Lung (tissue), 12 donors: Measurements from ENCODE around the gene DICER1. TPM values are rescaled to one million over a fixed set of nuclear protein-coding genes. Genes with fewer than 3 reads are reported as not detected.
A peak's percentile ranks its signal among the peaks of the same experiment; 100 is the strongest.

Experiments used
- ATAC-seq: fragments of 200-7000 bp; cut with Tn5 transposase; one replicate; pipeline ENCODE4 v1.9.1; 2020; ENCODE audit warnings: moderate number of reproducible peaks; ENCODE audit not compliant: insufficient read depth, low FRiP score
- DNase-seq, 3 donors: peaks; one replicate each; pipeline ENCODE4 v3.0.0-alpha.2; 2013 to 2017
- H3K27ac ChIP-seq, 2 donors: one replicate each; pipeline ENCODE4 v1.5.1; 2013; ENCODE audit warnings: mild to moderate bottlenecking in 2 of 2, moderate library complexity in 2 of 2, control low read depth in 1 of 2, inconsistent platforms in 1 of 2, low read depth in 1 of 2, low read length in 1 of 2
- H3K27me3 ChIP-seq, 3 donors: one replicate each; pipeline ENCODE4 v1.5.1; 2013; ENCODE audit warnings: low read length in 2 of 3; ENCODE audit not compliant: control insufficient read depth in 3 of 3, insufficient read depth in 3 of 3
- H3K36me3 ChIP-seq, 4 donors: one replicate each; pipeline ENCODE4 v1.5.1; 2013; ENCODE audit warnings: low read length in 4 of 4, mild to moderate bottlenecking in 1 of 4, moderate library complexity in 1 of 4; ENCODE audit not compliant: control insufficient read depth in 4 of 4, insufficient read depth in 4 of 4
- H3K4me1 ChIP-seq, 5 donors: one replicate each; pipeline ENCODE4 v1.5.1; 2013; ENCODE audit warnings: low read length in 5 of 5, mild to moderate bottlenecking in 2 of 5, moderate library complexity in 1 of 5; ENCODE audit not compliant: control insufficient read depth in 5 of 5, insufficient read depth in 5 of 5
- H3K4me3 ChIP-seq: one replicate; pipeline ENCODE4 v1.5.1; 2013; ENCODE audit warnings: mild to moderate bottlenecking, control low read depth, moderate library complexity
- H3K9ac ChIP-seq, 2 donors: one replicate each; pipeline ENCODE4 v1.5.1; 2013; ENCODE audit warnings: low read length in 2 of 2, control low read depth in 1 of 2; ENCODE audit not compliant: insufficient read depth in 1 of 2
- H3K9me3 ChIP-seq, 4 donors: one replicate each; pipeline ENCODE4 v1.5.1; 2013; ENCODE audit warnings: low read length in 3 of 4, mild to moderate bottlenecking in 1 of 4, moderate library complexity in 1 of 4; ENCODE audit not compliant: control insufficient read depth in 4 of 4, insufficient read depth in 3 of 4
- CTCF ChIP-seq: IDR thresholded peaks from 2 replicates; pipeline ENCODE4 v1.5.1; 2012; ENCODE audit warnings: mild to moderate bottlenecking; ENCODE audit errors: control extremely low read depth, extremely low read depth
- WGBS, 2 donors: extraction: QIAGEN DNeasy Blood & Tissue Kit; methylation state at CpG; one replicate each; pipeline ENCODE4 v1.1.7; 2013; 5-methylcytosine and 5-hydroxymethylcytosine counted together
- polyA plus RNA-seq, 2 donors: library from polyadenylated mRNA; stranded (reverse); fragments of 200-250 nt; gene quantifications; one replicate each; pipeline ENCODE4 v1.2.1, GENCODE V29; 2013
- total RNA-seq, 2 donors: library from RNA; depleted of rRNA in 1 of 2; stranded (reverse); fragments of >200 nt in 1 of 2; gene quantifications; one replicate each; pipeline ENCODE4 v1.2.1, GENCODE V29; 2014 to 2021
- donor health status: control.
- donor health status: control.
- donor health status: Bipolar disorder and iron deficiency.
- donor health status: healthy.
- donor health status: DM: yes; HTN: yes; CAD: no.

The DICER1 gene
- total and polyA plus RNA-seq, 4 donors: 9.1 to 103 (median 44.1) TPM

- 92% methylated on average over 7 of the region's 7 CpGs for WGBS, 2 donors
- no peak for TF ChIP-seq CTCF
These were observed 33.5 kb upstream of the DICER1 start for GRCh38 chr14:95190857-95191256.

DNA sequence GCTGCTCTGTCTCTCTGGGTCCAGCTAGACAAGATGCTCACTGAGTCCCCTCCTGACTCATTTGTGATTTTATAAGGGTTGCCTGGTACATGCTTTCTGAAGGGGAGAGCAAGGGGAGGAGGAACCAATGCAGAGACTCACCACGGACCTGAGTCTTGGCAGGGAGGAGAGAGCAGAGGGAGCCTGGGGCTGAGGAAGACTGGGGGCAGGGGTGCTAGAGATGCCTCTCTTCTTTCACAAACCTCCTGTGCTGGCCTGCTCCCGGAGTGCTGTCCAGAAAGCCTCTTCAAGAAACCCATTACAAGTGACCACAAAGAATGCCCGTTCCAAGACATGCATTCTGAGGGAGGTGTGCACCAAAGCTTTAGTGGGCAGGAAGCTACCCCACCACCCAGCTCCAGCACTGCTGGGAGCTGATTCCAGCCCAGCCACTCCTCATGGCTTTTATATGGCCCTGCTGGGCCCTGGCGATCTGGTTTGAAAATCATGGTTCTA, 33.1 kb upstream of the DICER1 start:
- no peak for DNase-seq
- no peak for TF ChIP-seq CTCF
- Histone ChIP-seq H3K36me3 (peaks cover 0 to 3% (median 0%) of the 10 kb centered on the region in 4 donors), H3K27ac (no peak overlapping the region), H3K9ac (no peak overlapping the region), H3K27me3 (no peaks in the 10 kb centered on the region), H3K9me3 (no peaks in the 10 kb centered on the region), H3K4me1 (peaks cover 6 to 52% (median 13%) of the 10 kb centered on the region in 5 donors), H3K4me3 (no peak overlapping the region)
- 63 to 68% methylated on average over 4 of the region's 4 CpGs for WGBS, 2 donors
- no peak for ATAC-seq

More at GRCh38 chr14:95190857-95191256, 33.5 kb upstream of the DICER1 start:
- Histone ChIP-seq H3K27ac (no peak overlapping the region), H3K4me3 (no peak overlapping the region), H3K9ac (no peak overlapping the region), H3K27me3 (no peaks in the 10 kb centered on the region), H3K9me3 (no peaks in the 10 kb centered on the region), H3K36me3 (peaks cover 0 to 3% (median 0%) of the 10 kb centered on the region in 4 donors), H3K4me1 (peaks cover 6 to 47% (median 11%) of the 10 kb centered on the region in 5 donors)
- DNase-seq (no peak), ATAC-seq (no peak)

DNA sequence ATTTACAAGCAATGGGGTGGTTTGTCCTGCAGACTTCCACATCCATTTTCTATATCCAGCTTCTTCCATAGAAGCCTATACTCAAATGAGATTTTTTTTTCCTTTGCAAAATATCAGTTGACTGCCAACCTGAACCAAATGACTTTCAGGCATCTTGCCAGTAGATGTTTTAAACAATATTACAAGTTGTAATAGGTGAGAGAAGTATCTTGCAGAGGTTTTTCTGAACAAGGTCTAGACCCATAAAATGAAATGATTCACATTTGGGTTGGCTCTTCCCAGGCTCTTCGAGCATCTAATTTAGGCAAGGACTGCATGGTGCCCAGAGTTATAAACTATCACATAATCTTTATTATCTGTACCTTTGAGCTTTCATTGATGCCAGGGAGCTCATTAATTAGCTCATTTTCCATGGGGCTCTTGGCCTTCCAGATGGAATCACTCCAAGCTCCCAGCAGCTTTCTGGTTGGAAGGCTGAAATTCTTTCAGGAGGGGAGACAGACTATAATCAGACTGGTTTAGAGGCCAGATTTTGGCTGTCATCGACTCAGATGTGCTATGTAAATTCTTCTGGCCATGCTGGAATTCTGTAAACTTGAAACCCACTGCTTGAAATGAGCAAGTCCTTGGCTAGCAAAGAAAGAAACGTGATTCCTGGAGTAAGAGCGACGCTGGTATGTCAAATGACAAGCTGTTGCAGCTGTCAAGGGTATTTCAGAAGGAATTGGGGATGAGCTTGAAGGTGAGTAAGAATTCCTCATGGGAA, 32.2 kb upstream of the DICER1 start:
- ATAC-seq (no peak), DNase-seq (peak; percentile 57 to 80 (median 75))
- no peaks in the 10 kb centered on the region for H3K27me3 ChIP-seq
- H3K9ac ChIP-seq: no peak overlapping the region
- H3K9me3 ChIP-seq: no peaks in the 10 kb centered on the region
- no peak overlapping the region for H3K4me3 ChIP-seq
- no peak overlapping the region for H3K27ac ChIP-seq
- H3K4me1 ChIP-seq: peaks cover 6 to 55% (median 21%) of the 10 kb centered on the region in 5 donors
- TF ChIP-seq CTCF: no peak
- WGBS, 2 donors: 71 to 86% methylated on average over 5 of the region's 5 CpGs
- H3K36me3 ChIP-seq: peaks cover 0 to 3% (median 0%) of the 10 kb centered on the region in 4 donors
